ENCODE measurements around the gene CALN1.

- TF ChIP-seq GATA3 (IDR thresholded peaks at IDR 0.05; ENCODE audit: low read depth, low read length) (no peak), GATA2 (IDR thresholded peaks at IDR 0.05; ENCODE audit: low read depth, low read length) (no peak)
Measured at GRCh38 chr7:72334698-72335097, 77.4 kb downstream of the CALN1 start.

Data from SH-SY5Y (cell line).